K562 treated with DMSO at 1 percent for 4 hours (cell line): ENCODE measurements around the gene PPP1R2B. TPM values are rescaled to one million over a fixed set of nuclear protein-coding genes. Genes with fewer than 3 reads are reported as not detected.

ENCODE experiments used
- total RNA-seq: library from RNA; unstranded; fragments of 300-600 nt; gene quantifications from 2 replicates; pipeline ENCODE4 v1.2.3, GENCODE V29; 2022; ENCODE audit not compliant: insufficient read depth

Gene PPP1R2B
- not detected in 2 replicates for total RNA-seq

DNA sequence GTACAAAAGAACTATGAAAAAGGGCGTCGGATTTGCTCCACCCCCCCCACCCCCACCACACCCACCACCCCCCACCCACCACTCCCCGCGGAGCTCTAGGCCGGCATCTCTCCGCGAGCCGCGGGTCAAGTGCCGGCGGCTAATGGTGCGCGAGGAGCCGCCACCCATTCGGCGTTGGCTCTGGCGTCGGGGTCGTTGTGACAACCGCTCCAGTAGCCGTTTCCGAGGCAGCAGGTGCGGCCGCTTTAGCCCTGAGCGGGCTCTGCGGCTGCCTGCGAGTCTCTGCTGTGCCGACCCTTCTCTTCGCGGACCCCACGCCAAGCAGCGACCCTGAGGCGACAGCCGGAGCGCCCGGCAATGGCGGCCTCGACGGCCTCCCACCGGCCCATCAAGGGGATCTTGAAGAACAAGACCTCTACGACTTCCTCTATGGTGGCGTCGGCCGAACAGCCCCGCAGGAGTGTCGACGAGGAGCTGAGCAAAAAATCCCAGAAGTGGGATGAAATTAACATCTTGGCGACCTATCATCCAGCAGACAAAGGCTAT lies at the start of gene PPP1R2B:
TSS of gene PPP1R2B (plus strand) at position 90 of the 546 bp plus-strand sequence. CDS start at position 358, 268 bp downstream.

Other genes starting within 250 kb of the PPP1R2B start
- gene TIMD4, start 112.9 kb downstream of the PPP1R2B start, total RNA-seq = not detected in 2 replicates
- gene HAVCR1, start 208.8 kb downstream of the PPP1R2B start, total RNA-seq = not detected in 2 replicates